Mesothelial cell of epicardium (in vitro differentiated cells): ENCODE measurements around the gene RUFY4. TPM values are rescaled to one million over a fixed set of nuclear protein-coding genes. Genes with fewer than 3 reads are reported as not detected.

Source experiments
- DNase-seq, 2 experiments: peaks; one replicate each; pipeline ENCODE4 v3.0.0; 2021; ENCODE audit warnings: low spot score in 2 of 2; ENCODE audit not compliant: unreplicated experiment in 2 of 2
- H3K27ac Mint-ChIP-seq: 2 replicates; pipeline ENCODE4 v1.8.0; 2021; ENCODE audit warnings: mixed read lengths
- H3K27me3 Mint-ChIP-seq: 2 replicates; pipeline ENCODE4 v1.8.0; 2021; ENCODE audit warnings: low read depth, mixed read lengths
- H3K36me3 Mint-ChIP-seq: 2 replicates; pipeline ENCODE4 v1.8.0; 2021; ENCODE audit warnings: mixed read lengths
- H3K4me1 Mint-ChIP-seq: 2 replicates; pipeline ENCODE4 v1.8.0; 2021; ENCODE audit warnings: mixed read lengths
- H3K4me3 Mint-ChIP-seq: 2 replicates; pipeline ENCODE4 v1.8.0; 2021; ENCODE audit warnings: mild to moderate bottlenecking, moderate library complexity, mixed read lengths
- H3K9me3 Mint-ChIP-seq: 2 replicates; pipeline ENCODE4 v1.8.0; 2021; ENCODE audit warnings: mixed read lengths
- CTCF ChIP-seq: fragments of 200-600 bp; sonication (generic); IDR thresholded peaks from one replicate; pipeline ENCODE4 v1.5.0; 2021; ENCODE audit warnings: antibody characterized with exemption; ENCODE audit not compliant: unreplicated experiment
- total RNA-seq: library from RNA; stranded (reverse); gene quantifications from 3 replicates; pipeline ENCODE4 v1.2.1, GENCODE V29; 2021

RUFY4 gene
- total RNA-seq, 1 donor from 2014 or later: not detected

- no peak overlapping the region for H3K4me3 Mint-ChIP-seq
- no peaks in the 10 kb centered on the region for H3K4me1 Mint-ChIP-seq
- no peak for TF ChIP-seq CTCF
- peaks cover 23% of the 10 kb centered on the region for H3K9me3 Mint-ChIP-seq
- DNase-seq: no peak
- peaks cover 54% of the 10 kb centered on the region for H3K27me3 Mint-ChIP-seq
- no peak overlapping the region for H3K27ac Mint-ChIP-seq
- H3K36me3 Mint-ChIP-seq: no peaks in the 10 kb centered on the region
Observed at GRCh38 chr2:218046238-218046637, 22.8 kb upstream of the RUFY4 start.

GRCh38 chr2:218047536-218048225 is 21.4 kb upstream of the RUFY4 start:
- H3K27ac Mint-ChIP-seq: no peak overlapping the region
- DNase-seq: no peak
- no peaks in the 10 kb centered on the region for H3K4me1 Mint-ChIP-seq
- TF ChIP-seq CTCF: no peak
- no peak overlapping the region for H3K4me3 Mint-ChIP-seq
- H3K9me3 Mint-ChIP-seq: peaks cover 23% of the 10 kb centered on the region
- H3K27me3 Mint-ChIP-seq: peaks cover 40% of the 10 kb centered on the region
- H3K36me3 Mint-ChIP-seq: no peaks in the 10 kb centered on the region

GRCh38 chr2:218051903-218052302 is 17.1 kb upstream of the RUFY4 start:
- no peaks in the 10 kb centered on the region for H3K36me3 Mint-ChIP-seq
- DNase-seq: no peak
- H3K9me3 Mint-ChIP-seq: peaks cover 15% of the 10 kb centered on the region
- no peaks in the 10 kb centered on the region for H3K4me1 Mint-ChIP-seq
- H3K27ac Mint-ChIP-seq: no peak overlapping the region
- peaks cover 30% of the 10 kb centered on the region for H3K27me3 Mint-ChIP-seq
- H3K4me3 Mint-ChIP-seq: no peak overlapping the region
- TF ChIP-seq CTCF: no peak

- Mint-ChIP-seq H3K36me3 (no peaks in the 10 kb centered on the region), H3K4me3 (no peak overlapping the region), H3K9me3 (no peaks in the 10 kb centered on the region), H3K27ac (no peak overlapping the region), H3K27me3 (peaks cover 61% of the 10 kb centered on the region), H3K4me1 (no peaks in the 10 kb centered on the region)
- DNase-seq: no peak
- TF ChIP-seq CTCF: no peak
Observed at GRCh38 chr2:218059289-218059688, 9.8 kb upstream of the RUFY4 start.

- no peak overlapping the region for H3K4me3 Mint-ChIP-seq
- peaks cover 64% of the 10 kb centered on the region for H3K27me3 Mint-ChIP-seq
- no peaks in the 10 kb centered on the region for H3K4me1 Mint-ChIP-seq
Observed at GRCh38 chr2:218060118-218060517, 8.9 kb upstream of the RUFY4 start.

More at GRCh38 chr2:218060118-218060517, 8.9 kb upstream of the RUFY4 start:
- Mint-ChIP-seq H3K9me3 (no peaks in the 10 kb centered on the region), H3K27ac (no peak overlapping the region), H3K36me3 (no peaks in the 10 kb centered on the region)
- no peak for DNase-seq
- TF ChIP-seq CTCF: no peak
